Upper lobe of left lung (tissue), 6 donors: ENCODE measurements around the gene DDI2. TPM values are rescaled to one million over a fixed set of nuclear protein-coding genes. Genes with fewer than 3 reads are reported as not detected.

Experiments
- ATAC-seq, 2 donors: fragments of 200-7000 bp; cut with Tn5 transposase; one replicate each; pipeline ENCODE4 v1.9.1; 2022; ENCODE audit warnings: mild to moderate bottlenecking in 2 of 2, moderate library complexity in 2 of 2; ENCODE audit not compliant: low FRiP score in 2 of 2
- DNase-seq, 2 donors: peaks; one replicate each; pipeline ENCODE4 v3.0.0-alpha.2; 2019 to 2020
- H3K27ac ChIP-seq, 4 donors: fragments of 200-600 bp; sonication (generic); one replicate each; pipeline ENCODE4 v1.5.1; 2016 to 2019
- H3K27me3 ChIP-seq, 4 donors: fragments of 200-600 bp; sonication (generic); one replicate each; pipeline ENCODE4 v1.5.1; 2017 to 2019
- H3K36me3 ChIP-seq, 4 donors: fragments of 200-600 bp; sonication (generic); one replicate each; pipeline ENCODE4 v1.5.1; 2016 to 2019
- H3K4me1 ChIP-seq, 4 donors: fragments of 200-600 bp; sonication (generic); one replicate each; pipeline ENCODE4 v1.5.1; 2018 to 2019
- H3K4me3 ChIP-seq, 4 donors: fragments of 200-600 bp; sonication (generic); one replicate each; pipeline ENCODE4 v1.5.1; 2017 to 2019; ENCODE audit warnings: mild to moderate bottlenecking in 2 of 4, moderate library complexity in 1 of 4
- H3K9me3 ChIP-seq, 4 donors: fragments of 200-600 bp; sonication (generic); one replicate each; pipeline ENCODE4 v1.5.1; 2018 to 2019
- EP300 ChIP-seq, 4 donors: sonication (generic); formaldehyde crosslinking; IDR thresholded peaks; one replicate each; pipeline ENCODE4 v1.5.1; 2017; ENCODE audit warnings: antibody characterized with exemption in 4 of 4, control low read depth in 2 of 4
- POLR2A ChIP-seq, 4 donors: fragments of 450-650 bp; IDR thresholded peaks; one replicate each; pipeline ENCODE4 v1.5.1; 2016 to 2017; ENCODE audit warnings: antibody characterized with exemption in 4 of 4, mild to moderate bottlenecking in 2 of 4
- POLR2AphosphoS5 ChIP-seq, 2 donors: sonication (generic); formaldehyde crosslinking; IDR thresholded peaks; one replicate each; pipeline ENCODE4 v1.5.1; 2017; ENCODE audit warnings: antibody characterized with exemption in 2 of 2
- WGBS, 2 donors: methylation state at CpG; one replicate each; pipeline ENCODE4 v1.1.5; 2017 to 2018; 5-methylcytosine and 5-hydroxymethylcytosine counted together
- total RNA-seq, 6 donors: library from RNA; depleted of rRNA in 4 of 6; stranded (reverse); fragments of >200 nt in 4 of 6; gene quantifications; one replicate each; pipeline versions ENCODE4 v1.1.0 to v1.2.1, GENCODE V29; 2016 to 2021
- TF ChIP-seq, protein P1 (sequence below), 6 experiments: fragments of 450-650 bp in 4 of 6; fragments of 200-600 bp in 2 of 6; sonication (generic) in 2 of 6; IDR thresholded peaks; one replicate each; pipeline ENCODE4 v1.5.1; 2016 to 2019; ENCODE audit warnings: antibody characterized with exemption in 6 of 6
- donor health status: DM: no; HTN: no; CAD: no; lungs with moderate emphysema.
- donor health status: DM: no; HTN: yes; CAD: no; lungs with severe emphysema.

Gene DDI2
- total RNA-seq, 6 donors from 2014 or later, result 31.4 to 161 (median 46.1) TPM

DNA sequence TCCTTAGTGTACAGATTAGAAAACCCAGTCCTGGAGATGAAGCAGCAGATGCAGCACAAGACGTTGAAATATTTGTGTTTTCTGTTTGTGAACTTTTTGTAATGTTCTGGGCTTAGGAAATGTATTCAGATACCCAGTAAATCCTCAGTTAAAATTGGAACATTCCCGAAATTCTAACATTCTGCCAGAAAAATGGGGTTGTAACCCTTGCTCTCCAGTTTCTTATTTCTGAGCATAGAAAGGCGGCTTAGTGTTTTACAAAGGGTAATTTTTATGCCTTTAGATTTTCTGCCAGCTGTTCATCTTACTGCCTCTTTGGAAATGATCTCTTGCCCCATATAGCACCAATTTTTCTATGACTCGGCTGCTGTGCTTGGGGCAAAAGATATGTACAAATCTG, 20.6 kb downstream of the DDI2 start:
- 74 to 87% methylated on average over 4 of the region's 4 CpGs for WGBS, 2 donors
- DNase-seq, result no peak
- Histone ChIP-seq H3K4me1 (no peaks in the 10 kb centered on the region), H3K27ac (no peak overlapping the region), H3K4me3 (no peak overlapping the region), H3K9me3 (no peaks in the 10 kb centered on the region), H3K27me3 (no peaks in the 10 kb centered on the region), H3K36me3 (peaks cover 21 to 94% (median 72%) of the 10 kb centered on the region in 4 donors)
- TF ChIP-seq POLR2A (IDR thresholded peaks at IDR 0.05) (no peak), EP300 (IDR thresholded peaks at IDR 0.05) (no peak), POLR2AphosphoS5 (IDR thresholded peaks at IDR 0.05) (no peak)
- TF ChIP-seq, protein P1, sequence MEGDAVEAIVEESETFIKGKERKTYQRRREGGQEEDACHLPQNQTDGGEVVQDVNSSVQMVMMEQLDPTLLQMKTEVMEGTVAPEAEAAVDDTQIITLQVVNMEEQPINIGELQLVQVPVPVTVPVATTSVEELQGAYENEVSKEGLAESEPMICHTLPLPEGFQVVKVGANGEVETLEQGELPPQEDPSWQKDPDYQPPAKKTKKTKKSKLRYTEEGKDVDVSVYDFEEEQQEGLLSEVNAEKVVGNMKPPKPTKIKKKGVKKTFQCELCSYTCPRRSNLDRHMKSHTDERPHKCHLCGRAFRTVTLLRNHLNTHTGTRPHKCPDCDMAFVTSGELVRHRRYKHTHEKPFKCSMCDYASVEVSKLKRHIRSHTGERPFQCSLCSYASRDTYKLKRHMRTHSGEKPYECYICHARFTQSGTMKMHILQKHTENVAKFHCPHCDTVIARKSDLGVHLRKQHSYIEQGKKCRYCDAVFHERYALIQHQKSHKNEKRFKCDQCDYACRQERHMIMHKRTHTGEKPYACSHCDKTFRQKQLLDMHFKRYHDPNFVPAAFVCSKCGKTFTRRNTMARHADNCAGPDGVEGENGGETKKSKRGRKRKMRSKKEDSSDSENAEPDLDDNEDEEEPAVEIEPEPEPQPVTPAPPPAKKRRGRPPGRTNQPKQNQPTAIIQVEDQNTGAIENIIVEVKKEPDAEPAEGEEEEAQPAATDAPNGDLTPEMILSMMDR (IDR thresholded peaks at IDR 0.05), result no peak
- ATAC-seq, result no peak

DNA sequence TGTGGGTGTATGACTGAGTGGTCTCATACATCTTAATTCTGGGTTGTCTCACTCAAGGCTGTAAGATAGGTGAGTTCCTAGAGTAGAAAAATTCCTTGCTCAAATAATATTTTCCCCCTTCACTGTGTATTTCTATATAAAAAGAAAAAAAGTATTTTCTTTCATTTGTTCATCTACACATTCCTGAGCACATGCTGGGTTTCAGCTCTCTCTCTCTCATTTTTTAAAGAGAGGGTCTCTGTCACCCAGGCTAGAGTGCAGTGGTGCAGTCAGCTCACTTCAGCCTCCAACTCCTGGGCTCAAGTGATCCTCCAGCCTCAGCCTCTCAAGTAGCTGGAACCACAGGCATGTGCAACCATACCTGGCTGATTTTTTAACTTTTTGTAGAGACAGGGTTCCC, 22.0 kb downstream of the DDI2 start:
- DNase-seq (no peak), ATAC-seq (no peak)
- Histone ChIP-seq H3K27me3 (no peaks in the 10 kb centered on the region), H3K4me1 (no peaks in the 10 kb centered on the region), H3K36me3 (peaks cover 13 to 94% (median 68%) of the 10 kb centered on the region in 4 donors), H3K9me3 (no peaks in the 10 kb centered on the region), H3K27ac (no peak overlapping the region), H3K4me3 (no peak overlapping the region)
- TF ChIP-seq POLR2AphosphoS5 (IDR thresholded peaks at IDR 0.05) (no peak), EP300 (IDR thresholded peaks at IDR 0.05) (no peak), POLR2A (IDR thresholded peaks at IDR 0.05) (no peak)
- TF ChIP-seq, protein P1 (IDR thresholded peaks at IDR 0.05), result no peak

DNA sequence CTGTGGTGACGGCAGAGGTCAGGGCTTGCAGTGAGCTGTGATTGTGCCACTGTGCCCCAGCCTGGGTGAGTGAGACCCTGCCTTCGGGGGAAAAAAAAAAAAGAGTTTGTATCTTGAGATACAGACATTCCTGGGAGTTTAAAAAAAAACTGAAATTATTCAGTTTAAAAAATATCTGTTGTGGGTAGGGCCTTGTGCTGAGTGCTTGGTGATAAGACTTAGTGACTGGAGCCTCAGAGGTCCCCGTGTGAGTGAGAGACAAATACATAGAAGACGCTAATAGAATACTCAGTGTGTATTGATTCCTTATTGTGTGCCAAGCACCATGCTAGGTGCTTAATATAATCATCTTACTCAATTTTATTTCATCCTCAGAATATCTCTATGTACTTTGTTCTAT, 22.7 kb downstream of the DDI2 start:
- Histone ChIP-seq H3K9me3 (no peaks in the 10 kb centered on the region), H3K27ac (no peak overlapping the region), H3K36me3 (peaks cover 13 to 90% (median 65%) of the 10 kb centered on the region in 4 donors), H3K27me3 (no peaks in the 10 kb centered on the region), H3K4me1 (no peaks in the 10 kb centered on the region), H3K4me3 (no peak overlapping the region)
- ATAC-seq (no peak), DNase-seq (no peak)
- TF ChIP-seq EP300 (IDR thresholded peaks at IDR 0.05), result no peak
- TF ChIP-seq POLR2A (IDR thresholded peaks at IDR 0.05), result no peak
- WGBS, 2 donors, result 95 to 96% methylated on average over 4 of the region's 4 CpGs

DNA sequence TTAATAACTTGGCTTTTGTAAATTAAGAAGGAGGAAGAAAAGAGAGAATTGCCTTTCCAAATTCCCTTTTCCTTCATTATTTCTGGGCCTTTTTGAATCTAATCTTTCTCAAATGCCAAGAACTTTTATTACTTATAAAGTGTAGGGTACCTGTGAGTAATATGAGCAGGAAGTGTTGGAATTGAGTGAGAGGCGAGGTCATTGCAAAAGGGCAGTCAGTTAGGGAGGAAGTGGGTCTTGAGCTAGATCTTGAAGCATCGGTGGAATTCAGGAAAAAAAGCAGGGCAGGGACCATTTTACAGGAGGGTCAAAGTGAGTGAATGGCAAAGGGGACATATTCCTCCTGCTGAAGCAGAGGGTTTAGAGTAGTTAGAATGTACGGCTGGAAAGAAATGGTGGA, 23.4 kb downstream of the DDI2 start:
- peaks cover 11 to 90% (median 63%) of the 10 kb centered on the region in 4 donors for H3K36me3 ChIP-seq
- no peak overlapping the region for H3K27ac ChIP-seq
- H3K9me3 ChIP-seq, result no peaks in the 10 kb centered on the region
- ATAC-seq (no peak), DNase-seq (no peak)
- no peaks in the 10 kb centered on the region for H3K4me1 ChIP-seq
- no peak overlapping the region for H3K4me3 ChIP-seq
- TF ChIP-seq POLR2A (IDR thresholded peaks at IDR 0.05) (no peak), POLR2AphosphoS5 (IDR thresholded peaks at IDR 0.05) (no peak), EP300 (IDR thresholded peaks at IDR 0.05) (no peak)
- TF ChIP-seq, protein P1 (IDR thresholded peaks at IDR 0.05), result no peak
- H3K27me3 ChIP-seq, result no peaks in the 10 kb centered on the region
- WGBS, 2 donors, result 84 to 85% methylated on average over 3 of the region's 3 CpGs

DNA sequence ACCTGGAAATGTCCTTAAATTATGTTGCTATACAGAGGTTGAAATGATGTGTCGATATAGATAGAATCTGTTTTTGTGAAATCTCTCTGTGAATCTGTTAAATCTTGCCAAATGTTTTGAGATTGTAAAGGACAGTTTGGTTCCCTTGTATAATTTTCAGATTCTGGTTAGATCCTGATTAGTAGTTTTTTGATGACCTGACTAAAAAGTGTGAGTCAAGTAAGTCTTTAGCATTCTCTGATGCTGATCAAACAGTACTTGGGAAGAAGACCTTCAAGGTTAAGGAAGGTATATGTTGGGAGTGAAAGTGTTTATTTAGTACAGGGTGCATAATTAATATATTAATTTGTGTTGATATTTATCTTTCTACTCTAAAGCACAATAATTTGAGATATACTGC, 32.7 kb downstream of the DDI2 start:
- WGBS, 2 donors, result 98 to 100% methylated on average over 1 of the region's 1 CpG
- ATAC-seq (no peak), DNase-seq (no peak)
- Histone ChIP-seq H3K36me3 (peaks cover 11 to 85% (median 48%) of the 10 kb centered on the region in 4 donors), H3K9me3 (no peaks in the 10 kb centered on the region), H3K4me1 (no peaks in the 10 kb centered on the region), H3K27me3 (no peaks in the 10 kb centered on the region), H3K4me3 (no peak overlapping the region), H3K27ac (no peak overlapping the region)
- TF ChIP-seq EP300 (IDR thresholded peaks at IDR 0.05) (no peak), POLR2AphosphoS5 (IDR thresholded peaks at IDR 0.05) (no peak), POLR2A (IDR thresholded peaks at IDR 0.05) (no peak)
- TF ChIP-seq, protein P1 (IDR thresholded peaks at IDR 0.05), result no peak
